ENCODE results near the gene RFNG. TPM values are rescaled to one million over a fixed set of nuclear protein-coding genes. Genes with fewer than 3 reads are reported as not detected.

RFNG gene
- polyA plus RNA-seq, 2 of the 4 experiments (the other 2 are of a cell fraction): 8.4 to 25.7 TPM

- ChIA-PET CTCF (interaction anchor here (1.0 to 33.2 kb wide), 12 partner anchors 8 to 135 kb away, joined by 3 to 794 read pairs (median 6); partner anchors contain the start of genes CENPX, LRRC45 and NOTUM), POLR2A (interaction anchor here (1.2 to 1.8 kb wide), 2 partner anchors 8 to 18 kb away, joined by 3 to 9 read pairs; partner anchors contain the start of genes CENPX and LRRC45)
- FAIRE-seq (no peak), ATAC-seq (peak in 1 of 2 experiments; percentile 0; a peak in 2 of 6 replicates), DNase-seq (ENCODE audit: low read depth in 1 of 2, low spot score in 1 of 2) (no peak)
- Histone ChIP-seq H3K27ac (peak overlapping the region; percentile 81 to 93), H3K4me3 (no peak overlapping the region), H3K4me1 (peaks cover 64% of the 10 kb centered on the region), H3K4me2 (peak overlapping the region; percentile 61), H3K9me3 (no peaks in the 10 kb centered on the region)
- WGBS (ENCODE audit: missing lambda C conversion rate): 93% methylated on average over 31 of the region's 41 CpGs
- TF ChIP-seq ZNF302 (CRISPR knock-in tag; IDR thresholded peaks at IDR 0.05): no peak
- TF ChIP-seq CBX8 (IDR thresholded peaks at IDR 0.05): no peak
- no peak for TF ChIP-seq ZFP36 (IDR thresholded peaks at IDR 0.05; ENCODE audit: borderline replicate concordance, partially characterized antibody)
- TF ChIP-seq ATOH8 (CRISPR knock-in tag; IDR thresholded peaks at IDR 0.05; ENCODE audit: low read depth): no peak
- no peak for TF ChIP-seq POLR2AphosphoS2 (conservative IDR thresholded peaks at IDR 0.05; ENCODE audit: low read length)
- TF ChIP-seq FOSL2 (IDR thresholded peaks at IDR 0.05): no peak
- TF ChIP-seq FOSL2 (CRISPR knock-in tag; IDR thresholded peaks at IDR 0.05): no peak
- no peak for TF ChIP-seq USF2 (IDR thresholded peaks at IDR 0.05)
- no peak for TF ChIP-seq CHD2 (IDR thresholded peaks at IDR 0.05; ENCODE audit: low read length, partially characterized antibody)
- no peak for TF ChIP-seq ELK1 (IDR thresholded peaks at IDR 0.05; ENCODE audit: low read depth, low read length)
- TF ChIP-seq REST (IDR thresholded peaks at IDR 0.05): no peak
- no peak for TF ChIP-seq EHF (CRISPR knock-in tag; IDR thresholded peaks at IDR 0.05)
- TF ChIP-seq HOXA7 (CRISPR knock-in tag; IDR thresholded peaks at IDR 0.05): no peak
- TF ChIP-seq E2F6 (IDR thresholded peaks at IDR 0.05; ENCODE audit: borderline replicate concordance, low read depth): no peak
These were observed 46.8 kb downstream of the RFNG start for GRCh38 chr17:82004517-82005455.

All from A549 (cell line).